Urinary bladder (tissue), 4 donors: ENCODE measurements around the gene TEX47. TPM values are rescaled to one million over a fixed set of nuclear protein-coding genes. Genes with fewer than 3 reads are reported as not detected.

Source experiments
- DNase-seq: peaks from one replicate; pipeline ENCODE4 v3.0.0-alpha.2; 2015; ENCODE audit errors: extremely low spot score
- H3K27ac ChIP-seq: one replicate; pipeline ENCODE4 v1.5.1; 2013; ENCODE audit warnings: low read depth, mild to moderate bottlenecking, moderate library complexity
- H3K36me3 ChIP-seq: one replicate; pipeline ENCODE4 v1.6.1; 2013; ENCODE audit warnings: mild to moderate bottlenecking, moderate library complexity; ENCODE audit not compliant: insufficient read depth
- H3K4me1 ChIP-seq: one replicate; pipeline ENCODE4 v1.6.1; 2013; ENCODE audit warnings: mild to moderate bottlenecking, moderate library complexity; ENCODE audit not compliant: insufficient read depth
- H3K4me3 ChIP-seq: one replicate; pipeline ENCODE4 v1.5.1; 2013; ENCODE audit warnings: low read depth, low read length
- WGBS: extraction: QIAGEN DNeasy Blood & Tissue Kit; methylation state at CpG from one replicate; pipeline ENCODE4 v1.1.7; 2013; 5-methylcytosine and 5-hydroxymethylcytosine counted together
- polyA plus RNA-seq: library from polyadenylated mRNA; stranded (reverse); fragments of 200-250 nt; gene quantifications from one replicate; pipeline ENCODE4 v1.2.3, GENCODE V29; 2013
- small RNA-seq: library from RNA; depleted of rRNA; stranded (forward); fragments of <200 nt; gene quantifications from one replicate; pipeline ENCODE3, GENCODE V24; 2014
- total RNA-seq: library from RNA; depleted of rRNA; stranded (reverse); fragments of >200 nt; gene quantifications from one replicate; pipeline ENCODE4 v1.2.3, GENCODE V29; 2014
- donor health status: healthy with polysubstance abuse.
- donor health status: healthy.

Gene TEX47
- total and polyA plus RNA-seq, 2 donors, result not detected

- Histone ChIP-seq H3K36me3 (no peaks in the 10 kb centered on the region), H3K27ac (no peak overlapping the region), H3K4me3 (no peak overlapping the region), H3K4me1 (no peaks in the 10 kb centered on the region)
- 87% methylated on average over 1 of the region's 1 CpG for WGBS
- DNase-seq, result no peak
These were observed 24.1 kb downstream of the TEX47 start for GRCh38 chr7:88771417-88771816.

GRCh38 chr7:88761779-88762178, 33.8 kb downstream of the TEX47 start:
- DNase-seq, result no peak
- H3K4me1 ChIP-seq, result peaks cover 3% of the 10 kb centered on the region
- H3K4me3 ChIP-seq, result no peak overlapping the region
- H3K36me3 ChIP-seq, result no peaks in the 10 kb centered on the region
- no peak overlapping the region for H3K27ac ChIP-seq
- WGBS, result 63% methylated on average over 1 of the region's 1 CpG

GRCh38 chr7:88760136-88760515, 35.4 kb downstream of the TEX47 start:
- no peaks in the 10 kb centered on the region for H3K36me3 ChIP-seq
- H3K27ac ChIP-seq, result no peak overlapping the region
- H3K4me3 ChIP-seq, result no peak overlapping the region
- WGBS, result 28% methylated on average over 6 of the region's 6 CpGs
- peaks cover 3% of the 10 kb centered on the region for H3K4me1 ChIP-seq
- no peak for DNase-seq

- no peak within 1 kb of the TSS for H3K27ac ChIP-seq
- DNase-seq, result no peak
- WGBS, result 2% methylated on average over 74 of the region's 74 CpGs
- peak within 1 kb of the TSS; percentile 40 for H3K4me3 ChIP-seq
- no peaks in the 10 kb centered on the region for H3K36me3 ChIP-seq
- peaks cover 3% of the 10 kb centered on the region for H3K4me1 ChIP-seq
These were observed 36.1 kb downstream of the TEX47 start, which contains the start of gene ZNF804B for GRCh38 chr7:88759230-88760135. ZNF804B (plus strand) TSS chr7:88759700; CDS start chr7:88759977, 277 bp downstream.

GRCh38 chr7:88758381-88759229, 36.9 kb downstream of the TEX47 start:
- Histone ChIP-seq H3K36me3 (no peaks in the 10 kb centered on the region), H3K4me3 (peak overlapping the region; percentile 40), H3K27ac (no peak overlapping the region), H3K4me1 (peaks cover 3% of the 10 kb centered on the region)
- DNase-seq, result no peak
- 5% methylated on average over 33 of the region's 33 CpGs for WGBS

- Histone ChIP-seq H3K4me3 (no peak overlapping the region), H3K36me3 (no peaks in the 10 kb centered on the region), H3K4me1 (peaks cover 3% of the 10 kb centered on the region), H3K27ac (no peak overlapping the region)
- WGBS, result 85% methylated on average over 2 of the region's 2 CpGs
- DNase-seq, result no peak
These were observed 38.2 kb downstream of the TEX47 start for GRCh38 chr7:88757371-88757770.

GRCh38 chr7:88756802-88757201, 38.7 kb downstream of the TEX47 start:
- no peak for DNase-seq
- Histone ChIP-seq H3K36me3 (no peaks in the 10 kb centered on the region), H3K27ac (no peak overlapping the region), H3K4me1 (peaks cover 3% of the 10 kb centered on the region), H3K4me3 (no peak overlapping the region)
- WGBS, result 74% methylated on average over 1 of the region's 1 CpG

- H3K4me1 ChIP-seq, result no peaks in the 10 kb centered on the region
- 45% methylated on average over 3 of the region's 3 CpGs for WGBS
- no peak overlapping the region for H3K4me3 ChIP-seq
These were observed 49.4 kb downstream of the TEX47 start for GRCh38 chr7:88746126-88746525.

More at GRCh38 chr7:88746126-88746525, 49.4 kb downstream of the TEX47 start:
- no peak overlapping the region for H3K27ac ChIP-seq
- no peaks in the 10 kb centered on the region for H3K36me3 ChIP-seq
- DNase-seq, result no peak

Small RNAs within 50 kb of the gene (small RNA-seq; reads per million reads assigned to genes)
- not detected for gene AC002127.1

Other genes starting within 250 kb of the TEX47 start
- gene ZNF804B, start 36.0 kb downstream of the TEX47 start, total RNA-seq, result 1.2 TPM
- gene ZNF804B, start 36.0 kb downstream of the TEX47 start, polyA plus RNA-seq, result not detected